ENCODE data around the gene UIMC1. TPM values are rescaled to one million over a fixed set of nuclear protein-coding genes. Genes with fewer than 3 reads are reported as not detected.
"Not testable (repeated sequence)": the region's sequence is repeated elsewhere in the genome, so short reads cannot be mapped to it uniquely, and the experiment has no call there.

The UIMC1 gene
- total and polyA plus RNA-seq, 2 of the 13 experiments (the other 11 are each of a cell fraction or from before 2014, with no cell fraction given), result 18.9 to 32.7 TPM

- H3K79me2 ChIP-seq (ENCODE audit: insufficient read depth, low read length); in situ Hi-C loops (cut with HindIII; ENCODE audit: extremely low pct_ligation_motif_present, low pct_unique_long_range_greater_than_20kb); H3K4me1 ChIP-seq (ENCODE audit: insufficient read depth, low read length); intact Hi-C loops (cut with micrococcal nuclease; ENCODE audit: unreplicated experiment); CTCF ChIA-PET (ENCODE audit: low intra/inter-chr PET ratio, low total read pairs); H3K9me3 ChIP-seq (ENCODE audit: low read length); ATAC-seq; DNase-seq (ENCODE audit: low spot score); H4K20me1 ChIP-seq (ENCODE audit: insufficient read depth, low read length); H3K4me3 ChIP-seq (replicated peaks in 1 of 3; ENCODE audit: insufficient read depth in 1 of 3, low read depth in 2 of 3, low read length in 3 of 3); H2AFZ ChIP-seq (ENCODE audit: low read length); FAIRE-seq; H3K4me2 ChIP-seq (ENCODE audit: low read depth, low read length); H3K9ac ChIP-seq (ENCODE audit: insufficient read depth, low read depth, low read length); BruUV-seq (replicated peaks); POLR2A ChIA-PET; H3K36me3 ChIP-seq (replicated peaks in 1 of 2; ENCODE audit: control insufficient read depth in 1 of 2, insufficient read depth in 2 of 2, low read length in 2 of 2); H3K27ac ChIP-seq (ENCODE audit: extremely low read length, insufficient read depth, low read length): not testable (repeated sequence)
- H3K27me3 ChIP-seq (ENCODE audit: control insufficient read depth in 1 of 2, insufficient read depth in 2 of 2, low read length in 2 of 2), result peaks cover 23 to 57% of the 10 kb centered on the region in 2 experiments
- WGBS (ENCODE audit: low lambda C conversion rate), result 4% methylated on average over 2 of the region's 2 CpGs
Measured at GRCh38 chr5:176873011-176873410, 133.6 kb downstream of the UIMC1 start.

- H2AFZ ChIP-seq (ENCODE audit: low read length); H3K9me3 ChIP-seq (ENCODE audit: low read length); in situ Hi-C loops (cut with HindIII; ENCODE audit: extremely low pct_ligation_motif_present, low pct_unique_long_range_greater_than_20kb); FAIRE-seq; BruUV-seq (replicated peaks); H3K36me3 ChIP-seq (replicated peaks in 1 of 2; ENCODE audit: control insufficient read depth in 1 of 2, insufficient read depth in 2 of 2, low read length in 2 of 2); ATAC-seq; POLR2A ChIA-PET; intact Hi-C loops (cut with micrococcal nuclease; ENCODE audit: unreplicated experiment); H3K9ac ChIP-seq (ENCODE audit: insufficient read depth, low read depth, low read length); H3K4me2 ChIP-seq (ENCODE audit: low read depth, low read length); CTCF ChIA-PET (ENCODE audit: low intra/inter-chr PET ratio, low total read pairs); H3K79me2 ChIP-seq (ENCODE audit: insufficient read depth, low read length); H4K20me1 ChIP-seq (ENCODE audit: insufficient read depth, low read length); H3K4me3 ChIP-seq (replicated peaks in 1 of 3; ENCODE audit: insufficient read depth in 1 of 3, low read depth in 2 of 3, low read length in 3 of 3); DNase-seq (ENCODE audit: low spot score); H3K4me1 ChIP-seq (ENCODE audit: insufficient read depth, low read length); H3K27ac ChIP-seq (ENCODE audit: extremely low read length, insufficient read depth, low read length): not testable (repeated sequence)
- H3K27me3 ChIP-seq (ENCODE audit: control insufficient read depth in 1 of 2, insufficient read depth in 2 of 2, low read length in 2 of 2), result peaks cover 19 to 55% of the 10 kb centered on the region in 2 experiments
- 7% methylated on average over 2 of the region's 2 CpGs for WGBS (ENCODE audit: low lambda C conversion rate)
Measured at GRCh38 chr5:176872586-176872985, 134.0 kb downstream of the UIMC1 start.

- 0 out of 2 replicates have a peak overlapping the region, but pooled peaks have one; percentile 36 for H3K4me2 ChIP-seq (ENCODE audit: low read depth, low read length)
- in situ Hi-C loops (cut with HindIII; ENCODE audit: extremely low pct_ligation_motif_present, low pct_unique_long_range_greater_than_20kb); H3K27ac ChIP-seq (ENCODE audit: extremely low read length, insufficient read depth, low read length); DNase-seq (ENCODE audit: low spot score); H3K36me3 ChIP-seq (replicated peaks in 1 of 2; ENCODE audit: control insufficient read depth in 1 of 2, insufficient read depth in 2 of 2, low read length in 2 of 2); H2AFZ ChIP-seq (ENCODE audit: low read length); ATAC-seq; H3K4me3 ChIP-seq (replicated peaks in 1 of 3; ENCODE audit: insufficient read depth in 1 of 3, low read depth in 2 of 3, low read length in 3 of 3); H3K4me1 ChIP-seq (ENCODE audit: insufficient read depth, low read length); H4K20me1 ChIP-seq (ENCODE audit: insufficient read depth, low read length); BruUV-seq (replicated peaks); H3K9me3 ChIP-seq (ENCODE audit: low read length); H3K79me2 ChIP-seq (ENCODE audit: insufficient read depth, low read length); POLR2A ChIA-PET; FAIRE-seq; H3K9ac ChIP-seq (ENCODE audit: insufficient read depth, low read depth, low read length); intact Hi-C loops (cut with micrococcal nuclease; ENCODE audit: unreplicated experiment); CTCF ChIA-PET (ENCODE audit: low intra/inter-chr PET ratio, low total read pairs); TF ChIP-seq SOX6 (IDR thresholded peaks at IDR 0.05): not testable (repeated sequence)
- TF ChIP-seq SOX6 (CRISPR knock-in tag; IDR thresholded peaks at IDR 0.05), result 0 out of 2 replicates have a peak, but pooled peaks have one; percentile 0
- peaks cover 14 to 55% of the 10 kb centered on the region in 2 experiments for H3K27me3 ChIP-seq (ENCODE audit: control insufficient read depth in 1 of 2, insufficient read depth in 2 of 2, low read length in 2 of 2)
- 36% methylated on average over 6 of the region's 10 CpGs for WGBS (ENCODE audit: low lambda C conversion rate)
Measured at GRCh38 chr5:176870644-176871043, 135.9 kb downstream of the UIMC1 start.
